ENCODE measurements around the gene RIPK3.

The RIPK3 gene

GRCh38 chr14:24327303-24327702 lies 12.5 kb downstream of the RIPK3 start:
- Histone ChIP-seq H3K4me1 (ENCODE audit: control extremely low read depth in 1 of 4, control insufficient read depth in 4 of 4, insufficient read depth in 4 of 4, low read length in 3 of 4) (peaks cover 9 to 59% (median 45%) of the 10 kb centered on the region in 4 experiments), H3K27ac (ENCODE audit: insufficient read depth in 1 of 2, low read depth in 1 of 2, low read length in 2 of 2, poor library complexity in 1 of 2, severe bottlenecking in 2 of 2) (no peak overlapping the region), H3K9me3 (ENCODE audit: control extremely low read depth in 1 of 5, control insufficient read depth in 4 of 5, insufficient read depth in 2 of 5, low read depth in 1 of 5, low read length in 4 of 5) (no peaks in the 10 kb centered on the region), H3K36me3 (ENCODE audit: control insufficient read depth in 4 of 4, insufficient read depth in 4 of 4, low read length in 3 of 4) (no peaks in the 10 kb centered on the region), H3K27me3 (replicated peaks in 2 of 5; ENCODE audit: control insufficient read depth in 4 of 5, insufficient read depth in 5 of 5, low read length in 4 of 5) (peaks cover 0 to 5% (median under 1%) of the 10 kb centered on the region in 5 experiments), H3K4me3 (ENCODE audit: control insufficient read depth in 1 of 7, extremely low read depth in 1 of 7, insufficient read depth in 4 of 7, low read depth in 2 of 7, low read length in 6 of 7) (peak overlapping the region in 2 of 7 experiments; percentile 28)
- no CpG with 5 or more reads among the region's 2 CpGs for WGBS (ENCODE audit: insufficient coverage)
- ChIA-PET POLR2A (no interaction called here), CTCF (interaction anchor here (1.2 to 21.7 kb wide), 7 partner anchors 10 to 105 kb away, joined by 3 to 488 read pairs (median 4); partner anchors contain the start of genes CBLN3, CIDEB, DHRS1 and KHNYN)
- DNase-seq = no peak

- POLR2A ChIA-PET = no interaction called here
- Histone ChIP-seq H3K9me3 (ENCODE audit: control extremely low read depth in 1 of 5, control insufficient read depth in 4 of 5, insufficient read depth in 2 of 5, low read depth in 1 of 5, low read length in 4 of 5) (no peaks in the 10 kb centered on the region), H3K4me1 (ENCODE audit: control extremely low read depth in 1 of 4, control insufficient read depth in 4 of 4, insufficient read depth in 4 of 4, low read length in 3 of 4) (peaks cover 4 to 50% (median 36%) of the 10 kb centered on the region in 4 experiments), H3K36me3 (ENCODE audit: control insufficient read depth in 4 of 4, insufficient read depth in 4 of 4, low read length in 3 of 4) (no peaks in the 10 kb centered on the region), H3K4me3 (ENCODE audit: control insufficient read depth in 1 of 7, extremely low read depth in 1 of 7, insufficient read depth in 4 of 7, low read depth in 2 of 7, low read length in 6 of 7) (no peak overlapping the region), H3K27me3 (replicated peaks in 2 of 5; ENCODE audit: control insufficient read depth in 4 of 5, insufficient read depth in 5 of 5, low read length in 4 of 5) (peaks cover 0 to 5% (median 0%) of the 10 kb centered on the region in 5 experiments), H3K27ac (ENCODE audit: insufficient read depth in 1 of 2, low read depth in 1 of 2, low read length in 2 of 2, poor library complexity in 1 of 2, severe bottlenecking in 2 of 2) (no peak overlapping the region)
- WGBS (ENCODE audit: insufficient coverage) = 95% methylated on average over 9 of the region's 9 CpGs
- CTCF ChIA-PET = interaction anchor here (0.6 to 21.7 kb wide), 6 partner anchors 7 to 107 kb away, joined by 3 to 488 read pairs (median 21); partner anchors contain the start of genes CBLN3, CIDEB, DHRS1 and KHNYN
- DNase-seq = no peak
Measured at GRCh38 chr14:24325963-24326362, 13.8 kb downstream of the RIPK3 start.

- Histone ChIP-seq H3K27me3 (replicated peaks in 2 of 5; ENCODE audit: control insufficient read depth in 4 of 5, insufficient read depth in 5 of 5, low read length in 4 of 5) (no peaks in the 10 kb centered on the region), H3K36me3 (ENCODE audit: control insufficient read depth in 4 of 4, insufficient read depth in 4 of 4, low read length in 3 of 4) (no peaks in the 10 kb centered on the region), H3K9me3 (ENCODE audit: control extremely low read depth in 1 of 5, control insufficient read depth in 4 of 5, insufficient read depth in 2 of 5, low read depth in 1 of 5, low read length in 4 of 5) (no peaks in the 10 kb centered on the region), H3K4me1 (ENCODE audit: control extremely low read depth in 1 of 4, control insufficient read depth in 4 of 4, insufficient read depth in 4 of 4, low read length in 3 of 4) (peaks cover 4 to 49% (median 35%) of the 10 kb centered on the region in 4 experiments), H3K27ac (ENCODE audit: insufficient read depth in 1 of 2, low read depth in 1 of 2, low read length in 2 of 2, poor library complexity in 1 of 2, severe bottlenecking in 2 of 2) (no peak overlapping the region), H3K4me3 (ENCODE audit: control insufficient read depth in 1 of 7, extremely low read depth in 1 of 7, insufficient read depth in 4 of 7, low read depth in 2 of 7, low read length in 6 of 7) (no peak overlapping the region)
- ChIA-PET CTCF (interaction anchor here (0.7 to 21.7 kb wide), 8 partner anchors 8 to 108 kb away, joined by 3 to 488 read pairs (median 13); partner anchors contain the start of genes CBLN3, CIDEB, DHRS1 and KHNYN), POLR2A (interaction anchor here (1.0 kb wide), 1 partner anchor 13 kb away, joined by 5 read pairs; no protein-coding TSS in a partner anchor)
- peak in 2 of 3 donors; percentile 50 to 65 for DNase-seq
- WGBS (ENCODE audit: insufficient coverage) = 19% methylated on average over 3 of the region's 5 CpGs
Measured at GRCh38 chr14:24325041-24325530, 14.7 kb downstream of the RIPK3 start.

GRCh38 chr14:24324024-24324423 lies 15.8 kb downstream of the RIPK3 start:
- Histone ChIP-seq H3K4me1 (ENCODE audit: control extremely low read depth in 1 of 4, control insufficient read depth in 4 of 4, insufficient read depth in 4 of 4, low read length in 3 of 4) (peaks cover 4 to 39% (median 24%) of the 10 kb centered on the region in 4 experiments), H3K36me3 (ENCODE audit: control insufficient read depth in 4 of 4, insufficient read depth in 4 of 4, low read length in 3 of 4) (no peaks in the 10 kb centered on the region), H3K4me3 (ENCODE audit: control insufficient read depth in 1 of 7, extremely low read depth in 1 of 7, insufficient read depth in 4 of 7, low read depth in 2 of 7, low read length in 6 of 7) (no peak overlapping the region), H3K27me3 (replicated peaks in 2 of 5; ENCODE audit: control insufficient read depth in 4 of 5, insufficient read depth in 5 of 5, low read length in 4 of 5) (no peaks in the 10 kb centered on the region), H3K27ac (ENCODE audit: insufficient read depth in 1 of 2, low read depth in 1 of 2, low read length in 2 of 2, poor library complexity in 1 of 2, severe bottlenecking in 2 of 2) (no peak overlapping the region), H3K9me3 (ENCODE audit: control extremely low read depth in 1 of 5, control insufficient read depth in 4 of 5, insufficient read depth in 2 of 5, low read depth in 1 of 5, low read length in 4 of 5) (no peaks in the 10 kb centered on the region)
- 96% methylated on average over 4 of the region's 6 CpGs for WGBS (ENCODE audit: insufficient coverage)
- ChIA-PET POLR2A (no interaction called here), CTCF (interaction anchor here (3.6 to 21.7 kb wide), 4 partner anchors 9 to 109 kb away, joined by 15 to 488 read pairs (median 209); partner anchors contain the start of genes CBLN3, CIDEB, DHRS1 and KHNYN)
- DNase-seq = no peak

GRCh38 chr14:24323341-24323740 lies 16.4 kb downstream of the RIPK3 start:
- no peaks in the 10 kb centered on the region for H3K27me3 ChIP-seq (replicated peaks in 2 of 5; ENCODE audit: control insufficient read depth in 4 of 5, insufficient read depth in 5 of 5, low read length in 4 of 5)
- H3K4me1 ChIP-seq (ENCODE audit: control extremely low read depth in 1 of 4, control insufficient read depth in 4 of 4, insufficient read depth in 4 of 4, low read length in 3 of 4) = peaks cover 4 to 34% (median 23%) of the 10 kb centered on the region in 4 experiments
- WGBS (ENCODE audit: insufficient coverage) = 87% methylated on average over 3 of the region's 3 CpGs
- no peaks in the 10 kb centered on the region for H3K9me3 ChIP-seq (ENCODE audit: control extremely low read depth in 1 of 5, control insufficient read depth in 4 of 5, insufficient read depth in 2 of 5, low read depth in 1 of 5, low read length in 4 of 5)
- ChIA-PET POLR2A (no interaction called here), CTCF (interaction anchor here (3.6 to 21.7 kb wide), 4 partner anchors 10 to 109 kb away, joined by 15 to 488 read pairs (median 209); partner anchors contain the start of genes CBLN3, CIDEB, DHRS1 and KHNYN)
- H3K4me3 ChIP-seq (ENCODE audit: control insufficient read depth in 1 of 7, extremely low read depth in 1 of 7, insufficient read depth in 4 of 7, low read depth in 2 of 7, low read length in 6 of 7) = no peak overlapping the region
- no peak for DNase-seq
- H3K36me3 ChIP-seq (ENCODE audit: control insufficient read depth in 4 of 4, insufficient read depth in 4 of 4, low read length in 3 of 4) = no peaks in the 10 kb centered on the region
- H3K27ac ChIP-seq (ENCODE audit: insufficient read depth in 1 of 2, low read depth in 1 of 2, low read length in 2 of 2, poor library complexity in 1 of 2, severe bottlenecking in 2 of 2) = no peak overlapping the region

GRCh38 chr14:24322672-24323071 lies 17.1 kb downstream of the RIPK3 start:
- Histone ChIP-seq H3K27me3 (replicated peaks in 2 of 5; ENCODE audit: control insufficient read depth in 4 of 5, insufficient read depth in 5 of 5, low read length in 4 of 5) (no peaks in the 10 kb centered on the region), H3K4me3 (ENCODE audit: control insufficient read depth in 1 of 7, extremely low read depth in 1 of 7, insufficient read depth in 4 of 7, low read depth in 2 of 7, low read length in 6 of 7) (no peak overlapping the region), H3K4me1 (ENCODE audit: control extremely low read depth in 1 of 4, control insufficient read depth in 4 of 4, insufficient read depth in 4 of 4, low read length in 3 of 4) (peaks cover 4 to 36% (median 23%) of the 10 kb centered on the region in 4 experiments), H3K9me3 (ENCODE audit: control extremely low read depth in 1 of 5, control insufficient read depth in 4 of 5, insufficient read depth in 2 of 5, low read depth in 1 of 5, low read length in 4 of 5) (no peaks in the 10 kb centered on the region), H3K27ac (ENCODE audit: insufficient read depth in 1 of 2, low read depth in 1 of 2, low read length in 2 of 2, poor library complexity in 1 of 2, severe bottlenecking in 2 of 2) (no peak overlapping the region), H3K36me3 (ENCODE audit: control insufficient read depth in 4 of 4, insufficient read depth in 4 of 4, low read length in 3 of 4) (no peaks in the 10 kb centered on the region)
- DNase-seq = no peak
- 97% methylated on average over 8 of the region's 10 CpGs for WGBS (ENCODE audit: insufficient coverage)
- CTCF ChIA-PET = interaction anchor here (3.6 to 21.7 kb wide), 4 partner anchors 10 to 110 kb away, joined by 15 to 488 read pairs (median 209); partner anchors contain the start of genes CBLN3, CIDEB, DHRS1 and KHNYN
- POLR2A ChIA-PET = no interaction called here
